HG03159 (cell line): Measurements from ENCODE around the gene SIGLEC9.

Source experiments
- ATAC-seq: cut with Tn5 transposase; IDR thresholded peaks from one replicate; pipeline ENCODE4 v1.9.1; 2021; ENCODE audit warnings: mild to moderate bottlenecking, moderate library complexity; ENCODE audit not compliant: unreplicated experiment

Gene SIGLEC9

GRCh38 chr19:51122112-51122981 is 2.4 kb upstream of the SIGLEC9 start:
- ATAC-seq, result no peak

GRCh38 chr19:51123381-51123800 is 1.3 kb upstream of the SIGLEC9 start:
- ATAC-seq, result no peak

- no peak for ATAC-seq
Measured at GRCh38 chr19:51123802-51124201, 904 bp upstream of the SIGLEC9 start.

GRCh38 chr19:51124216-51124615 is 490 bp upstream of the SIGLEC9 start:
- ATAC-seq, result no peak

- no peak for ATAC-seq
Measured at GRCh38 chr19:51125421-51126075, 842 bp downstream of the SIGLEC9 start.

- no peak for ATAC-seq
Measured at GRCh38 chr19:51127032-51127431, 2.3 kb downstream of the SIGLEC9 start.

GRCh38 chr19:51127755-51128154 is 3.0 kb downstream of the SIGLEC9 start:
- no peak for ATAC-seq

- no peak for ATAC-seq
Measured at GRCh38 chr19:51128227-51128626, 3.5 kb downstream of the SIGLEC9 start.

GRCh38 chr19:51129716-51130115 is 5.0 kb downstream of the SIGLEC9 start:
- no peak for ATAC-seq

- ATAC-seq, result no peak
Measured at GRCh38 chr19:51131780-51132680, 7.3 kb downstream of the SIGLEC9 start.

- no peak for ATAC-seq
Measured at GRCh38 chr19:51135004-51135403, 10.3 kb downstream of the SIGLEC9 start.

GRCh38 chr19:51135986-51136762 is 11.5 kb downstream of the SIGLEC9 start:
- ATAC-seq, result no peak

- ATAC-seq, result no peak
Measured at GRCh38 chr19:51136851-51137551, 12.3 kb downstream of the SIGLEC9 start.

GRCh38 chr19:51137792-51138425 is 13.2 kb downstream of the SIGLEC9 start:
- no peak for ATAC-seq

- no peak for ATAC-seq
Measured at GRCh38 chr19:51138549-51138979, 13.9 kb downstream of the SIGLEC9 start.

GRCh38 chr19:51139299-51140014 is 14.8 kb downstream of the SIGLEC9 start:
- ATAC-seq, result no peak

- no peak for ATAC-seq
Measured at GRCh38 chr19:51140441-51140840, 15.7 kb downstream of the SIGLEC9 start.

GRCh38 chr19:51141181-51141580 is 16.5 kb downstream of the SIGLEC9 start:
- ATAC-seq, result no peak

GRCh38 chr19:51142119-51142518 is 17.4 kb downstream of the SIGLEC9 start, which contains the start of gene SIGLEC7:
SIGLEC7 (plus strand) TSS chr19:51142301; CDS start chr19:51142370, 69 bp downstream.
- ATAC-seq, result no peak
